Gastroesophageal sphincter (tissue), 4 donors: ENCODE results near the gene TRPV2. TPM values are rescaled to one million over a fixed set of nuclear protein-coding genes. Genes with fewer than 3 reads are reported as not detected.

Source experiments
- ATAC-seq: fragments of 150-250 bp; one replicate; pipeline ENCODE4 v1.9.1; 2016; ENCODE audit warnings: mild to moderate bottlenecking, moderate library complexity
- H3K27ac ChIP-seq, 4 donors: fragments of 200-600 bp; sonication (generic) in 3 of 4; 1 replicate in 3 of 4; 2 replicates in 1 of 4; pipeline ENCODE4 v1.5.1; 2016 to 2019
- H3K27me3 ChIP-seq: fragments of 200-600 bp; sonication (generic); one replicate; pipeline ENCODE4 v1.5.1; 2019
- H3K36me3 ChIP-seq, 2 donors: fragments of 200-600 bp; sonication (generic); one replicate each; pipeline ENCODE4 v1.5.1; 2019; ENCODE audit warnings: control low read depth in 1 of 2
- H3K4me1 ChIP-seq, 3 donors: fragments of 200-600 bp; sonication (generic); 1 replicate in 2 of 3; 2 replicates in 1 of 3; pipeline ENCODE4 v1.5.1; 2016 to 2019; ENCODE audit warnings: control low read depth in 2 of 3
- H3K4me3 ChIP-seq, 2 donors: fragments of 200-600 bp; sonication (generic); one replicate each; pipeline ENCODE4 v1.5.1; 2019; ENCODE audit warnings: mild to moderate bottlenecking in 1 of 2, moderate library complexity in 1 of 2
- H3K9me3 ChIP-seq, 3 donors: fragments of 200-600 bp; sonication (generic); one replicate each; pipeline ENCODE4 v1.5.1; 2017 to 2019; ENCODE audit warnings: control low read depth in 2 of 3
- CTCF ChIP-seq, 4 experiments: fragments of 200-600 bp in 2 of 4; fragments of 450-650 bp in 2 of 4; sonication (generic) in 1 of 4; IDR thresholded peaks; one replicate each; pipeline ENCODE4 v1.5.1; 2017 to 2019; ENCODE audit warnings: antibody characterized with exemption in 4 of 4, mild to moderate bottlenecking in 2 of 4, moderate library complexity in 2 of 4
- EP300 ChIP-seq: sonication (generic); formaldehyde crosslinking; IDR thresholded peaks from one replicate; pipeline ENCODE4 v1.6.1; 2017; ENCODE audit warnings: antibody characterized with exemption, mild to moderate bottlenecking
- POLR2A ChIP-seq, 2 donors: fragments of 450-650 bp; IDR thresholded peaks; one replicate each; pipeline ENCODE4 v1.6.1; 2017; ENCODE audit warnings: antibody characterized with exemption in 2 of 2, mild to moderate bottlenecking in 2 of 2, moderate library complexity in 1 of 2
- POLR2AphosphoS5 ChIP-seq: sonication (generic); formaldehyde crosslinking; IDR thresholded peaks from one replicate; pipeline ENCODE4 v1.6.1; 2017; ENCODE audit warnings: antibody characterized with exemption
- WGBS, 2 donors: methylation state at CpG; one replicate each; pipeline ENCODE4 v1.1.5; 2018; ENCODE audit warnings: low coverage in 1 of 2; 5-methylcytosine and 5-hydroxymethylcytosine counted together
- total RNA-seq, 4 donors: library from RNA; depleted of rRNA; stranded (reverse); fragments of >200 nt; gene quantifications; one replicate each; pipeline ENCODE4 v1.1.0, GENCODE V29; 2016

Gene TRPV2
- total RNA-seq, 4 donors from 2014 or later: 6.5 to 15.5 (median 11.6) TPM

- Histone ChIP-seq H3K27me3 (no peaks in the 10 kb centered on the region), H3K4me3 (no peak overlapping the region), H3K4me1 (peaks cover 0 to 27% (median 0%) of the 10 kb centered on the region in 3 donors), H3K36me3 (peaks cover 0 to 42% of the 10 kb centered on the region in 2 donors), H3K27ac (no peak overlapping the region), H3K9me3 (no peaks in the 10 kb centered on the region)
- 100% methylated on average over 1 of the region's 5 CpGs for WGBS, 2 donors
- no peak for ATAC-seq
- TF ChIP-seq POLR2A (IDR thresholded peaks at IDR 0.05): no peak
- no peak for TF ChIP-seq POLR2AphosphoS5
- TF ChIP-seq EP300: no peak
- no peak for TF ChIP-seq CTCF (IDR thresholded peaks at IDR 0.05)
These were observed 44.6 kb downstream of the TRPV2 start for GRCh38 chr17:16459855-16460550.

GRCh38 chr17:16460796-16461605 lies 45.6 kb downstream of the TRPV2 start:
- Histone ChIP-seq H3K27me3 (no peaks in the 10 kb centered on the region), H3K4me3 (no peak overlapping the region), H3K4me1 (peaks cover 0 to 36% (median 0%) of the 10 kb centered on the region in 3 donors), H3K36me3 (peaks cover 0 to 42% of the 10 kb centered on the region in 2 donors), H3K27ac (no peak overlapping the region), H3K9me3 (no peaks in the 10 kb centered on the region)
- no peak for ATAC-seq
- TF ChIP-seq POLR2AphosphoS5 (no peak), POLR2A (IDR thresholded peaks at IDR 0.05) (no peak), CTCF (IDR thresholded peaks at IDR 0.05) (no peak), EP300 (no peak)
- 90 to 96% methylated on average over 2 to 6 of the region's 17 CpGs for WGBS, 2 donors

- Histone ChIP-seq H3K4me3 (no peak overlapping the region), H3K27me3 (no peaks in the 10 kb centered on the region), H3K4me1 (peaks cover 0 to 40% (median 0%) of the 10 kb centered on the region in 3 donors), H3K36me3 (peaks cover 0 to 41% of the 10 kb centered on the region in 2 donors), H3K27ac (no peak overlapping the region), H3K9me3 (no peaks in the 10 kb centered on the region)
- ATAC-seq: no peak
- WGBS, 2 donors: 83 to 100% methylated on average over 1 of the region's 3 CpGs
- TF ChIP-seq EP300: no peak
- TF ChIP-seq CTCF (IDR thresholded peaks at IDR 0.05): no peak
- TF ChIP-seq POLR2A (IDR thresholded peaks at IDR 0.05): no peak
- no peak for TF ChIP-seq POLR2AphosphoS5
These were observed 46.2 kb downstream of the TRPV2 start for GRCh38 chr17:16461606-16461866.

GRCh38 chr17:16462070-16462864 lies 46.9 kb downstream of the TRPV2 start:
- Histone ChIP-seq H3K27me3 (no peaks in the 10 kb centered on the region), H3K4me1 (peaks cover 0 to 40% (median 0%) of the 10 kb centered on the region in 3 donors)

More at GRCh38 chr17:16462070-16462864, 46.9 kb downstream of the TRPV2 start:
- H3K9me3 ChIP-seq: no peaks in the 10 kb centered on the region
- 75 to 83% methylated on average over 1 to 5 of the region's 20 CpGs for WGBS, 2 donors
- TF ChIP-seq POLR2A (IDR thresholded peaks at IDR 0.05) (no peak), EP300 (no peak), CTCF (IDR thresholded peaks at IDR 0.05) (no peak), POLR2AphosphoS5 (no peak)
- H3K4me3 ChIP-seq: no peak overlapping the region
- H3K36me3 ChIP-seq: peaks cover 0 to 33% of the 10 kb centered on the region in 2 donors
- H3K27ac ChIP-seq: no peak overlapping the region
- ATAC-seq: no peak
